C4-2B (cell line): Measurements from ENCODE around the gene DUSP14.

Experiments used
- CTCF ChIP-seq: fragments of 450-650 bp; conservative IDR thresholded peaks from 2 replicates; pipeline ENCODE4 v1.5.1; 2017; ENCODE audit warnings: mild to moderate bottlenecking
- ZFX ChIP-seq: fragments of 450-650 bp; IDR thresholded peaks from 2 replicates; pipeline ENCODE4 v1.6.1; 2017

- TF ChIP-seq CTCF: no peak
- TF ChIP-seq ZFX: no peak
Measured at GRCh38 chr17:37535906-37536305, 46.2 kb downstream of the DUSP14 start.
